ENCODE measurements around the gene TCF21. TPM values are rescaled to one million over a fixed set of nuclear protein-coding genes. Genes with fewer than 3 reads are reported as not detected.

Gene TCF21
- total and polyA plus RNA-seq, 10 of the 15 experiments (the other 5 are each of a cell fraction or from before 2014, with no cell fraction given): 0.08 TPM; not detected in 9

DNA sequence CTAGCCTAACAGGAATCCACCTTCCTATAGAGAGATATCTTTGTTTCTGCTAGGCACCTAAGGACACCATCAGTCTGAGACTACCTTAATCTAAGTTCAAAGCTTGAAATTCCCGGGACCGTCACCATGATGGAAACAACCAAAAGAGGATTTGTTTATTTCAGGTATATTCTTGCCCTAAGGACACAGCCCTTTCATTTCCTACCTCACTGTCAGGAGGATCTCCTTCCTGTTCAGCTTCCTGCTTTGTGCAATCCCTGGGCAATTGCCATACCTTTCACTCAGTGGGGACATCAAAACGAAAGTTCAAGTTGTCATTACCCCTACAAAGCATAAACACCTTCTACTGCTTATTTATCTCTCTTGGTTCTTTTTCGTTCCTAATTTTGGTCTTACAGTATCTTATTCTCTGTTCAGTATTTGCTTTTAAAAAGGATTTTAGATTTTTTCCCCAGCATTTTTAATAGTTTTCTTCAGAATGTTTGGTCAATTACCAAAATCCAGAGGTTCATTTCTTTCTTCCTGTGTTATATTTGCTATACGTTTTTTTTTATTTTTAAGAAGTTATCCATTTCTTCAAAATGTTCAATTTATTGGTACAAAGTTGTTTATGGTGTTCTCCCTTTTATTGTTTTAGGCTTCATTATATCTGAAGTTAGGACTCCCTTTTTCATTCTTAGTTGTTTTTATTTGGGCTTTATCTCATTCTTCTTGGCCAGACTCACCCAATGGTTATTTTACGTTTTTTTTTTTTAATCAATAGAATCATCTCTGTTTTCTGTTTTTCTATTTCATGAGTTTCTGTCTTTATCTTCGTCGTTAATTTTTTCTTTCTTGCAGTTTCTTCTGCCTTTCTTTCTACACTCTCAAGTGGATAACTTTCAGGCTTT lies 51.1 kb downstream of the TCF21 start:
- FAIRE-seq: peak; percentile 57
- Histone ChIP-seq H3K27me3 (replicated peaks in 1 of 2; ENCODE audit: control insufficient read depth in 2 of 2, insufficient read depth in 2 of 2, low read length in 1 of 2) (no peaks in the 10 kb centered on the region), H3K4me1 (ENCODE audit: control insufficient read depth, insufficient read depth, low read length) (no peaks in the 10 kb centered on the region), H4K20me1 (ENCODE audit: control insufficient read depth, insufficient read depth) (no peaks in the 10 kb centered on the region), H3K79me2 (ENCODE audit: control insufficient read depth, insufficient read depth, low read length) (no peaks in the 10 kb centered on the region), H3K36me3 (ENCODE audit: control insufficient read depth in 2 of 2, insufficient read depth in 2 of 2, low read length in 1 of 2) (no peaks in the 10 kb centered on the region), H2AFZ (ENCODE audit: control insufficient read depth, low read depth, low read length) (no peak overlapping the region), H3K9ac (ENCODE audit: control insufficient read depth, insufficient read depth, low read length) (no peak overlapping the region), H3K9me3 (replicated peaks; ENCODE audit: control insufficient read depth, insufficient read depth, low read length) (no peaks in the 10 kb centered on the region), H3K4me3 (no peak overlapping the region), H3K27ac (ENCODE audit: control insufficient read depth, insufficient read depth) (no peak overlapping the region), H3K4me2 (ENCODE audit: control insufficient read depth, insufficient read depth) (no peak overlapping the region)
- 65% methylated on average over 8 of the region's 8 CpGs for WGBS (ENCODE audit: insufficient coverage, insufficient replicate concordance, low lambda C conversion rate, missing lambda C conversion rate)
- SMC1A ChIA-PET (ENCODE audit: uncharacterized antibody, unreplicated experiment): interaction anchor here (0.8 to 1.6 kb wide), 2 partner anchors 10 to 16 kb away, joined by 3 to 7 read pairs; no protein-coding TSS in a partner anchor
- BruUV-seq (replicated peaks): no TSS peak
- POLR2A ChIA-PET: no interaction called here
- ATAC-seq: no peak
- CTCF ChIA-PET: interaction anchor here (2.0 to 2.2 kb wide), 2 partner anchors 16 to 157 kb away, joined by 7 to 8 read pairs; no protein-coding TSS in a partner anchor
- intact Hi-C loops (cut with micrococcal nuclease; ENCODE audit: unreplicated experiment): no loop called here
- no peak for DNase-seq (ENCODE audit: low read depth, low spot score)
- RAD21 ChIA-PET (ENCODE audit: unreplicated experiment): no interaction called here
- in situ Hi-C loops (cut with MboI): no loop called here
- no peak for TF ChIP-seq NRF1 (conservative IDR thresholded peaks at IDR 0.05; ENCODE audit: low read depth, low read length)
- TF ChIP-seq, protein P1, sequence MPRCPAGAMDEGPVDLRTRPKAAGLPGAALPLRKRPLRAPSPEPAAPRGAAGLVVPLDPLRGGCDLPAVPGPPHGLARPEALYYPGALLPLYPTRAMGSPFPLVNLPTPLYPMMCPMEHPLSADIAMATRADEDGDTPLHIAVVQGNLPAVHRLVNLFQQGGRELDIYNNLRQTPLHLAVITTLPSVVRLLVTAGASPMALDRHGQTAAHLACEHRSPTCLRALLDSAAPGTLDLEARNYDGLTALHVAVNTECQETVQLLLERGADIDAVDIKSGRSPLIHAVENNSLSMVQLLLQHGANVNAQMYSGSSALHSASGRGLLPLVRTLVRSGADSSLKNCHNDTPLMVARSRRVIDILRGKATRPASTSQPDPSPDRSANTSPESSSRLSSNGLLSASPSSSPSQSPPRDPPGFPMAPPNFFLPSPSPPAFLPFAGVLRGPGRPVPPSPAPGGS (IDR thresholded peaks at IDR 0.05; ENCODE audit: borderline replicate concordance, insufficient read depth, low read depth, low read length, poor library complexity, severe bottlenecking): no peak
- no peak for TF ChIP-seq SP1 (IDR thresholded peaks at IDR 0.05; ENCODE audit: low read depth, low read length)
- TF ChIP-seq SPI1 (IDR thresholded peaks at IDR 0.05; ENCODE audit: borderline replicate concordance, insufficient read depth, low read depth, low read length): no peak
- no peak for TF ChIP-seq EED (IDR thresholded peaks at IDR 0.05; ENCODE audit: low read depth)
- TF ChIP-seq, protein P2, sequence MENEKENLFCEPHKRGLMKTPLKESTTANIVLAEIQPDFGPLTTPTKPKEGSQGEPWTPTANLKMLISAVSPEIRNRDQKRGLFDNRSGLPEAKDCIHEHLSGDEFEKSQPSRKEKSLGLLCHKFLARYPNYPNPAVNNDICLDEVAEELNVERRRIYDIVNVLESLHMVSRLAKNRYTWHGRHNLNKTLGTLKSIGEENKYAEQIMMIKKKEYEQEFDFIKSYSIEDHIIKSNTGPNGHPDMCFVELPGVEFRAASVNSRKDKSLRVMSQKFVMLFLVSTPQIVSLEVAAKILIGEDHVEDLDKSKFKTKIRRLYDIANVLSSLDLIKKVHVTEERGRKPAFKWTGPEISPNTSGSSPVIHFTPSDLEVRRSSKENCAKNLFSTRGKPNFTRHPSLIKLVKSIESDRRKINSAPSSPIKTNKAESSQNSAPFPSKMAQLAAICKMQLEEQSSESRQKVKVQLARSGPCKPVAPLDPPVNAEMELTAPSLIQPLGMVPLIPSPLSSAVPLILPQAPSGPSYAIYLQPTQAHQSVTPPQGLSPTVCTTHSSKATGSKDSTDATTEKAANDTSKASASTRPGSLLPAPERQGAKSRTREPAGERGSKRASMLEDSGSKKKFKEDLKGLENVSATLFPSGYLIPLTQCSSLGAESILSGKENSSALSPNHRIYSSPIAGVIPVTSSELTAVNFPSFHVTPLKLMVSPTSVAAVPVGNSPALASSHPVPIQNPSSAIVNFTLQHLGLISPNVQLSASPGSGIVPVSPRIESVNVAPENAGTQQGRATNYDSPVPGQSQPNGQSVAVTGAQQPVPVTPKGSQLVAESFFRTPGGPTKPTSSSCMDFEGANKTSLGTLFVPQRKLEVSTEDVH (IDR thresholded peaks at IDR 0.05; ENCODE audit: low read depth, partially characterized antibody): no peak
- no peak for TF ChIP-seq MEF2A (IDR thresholded peaks at IDR 0.05; ENCODE audit: insufficient read depth, low read depth, low read length)
- TF ChIP-seq SIX5 (IDR thresholded peaks at IDR 0.05; ENCODE audit: low read depth, low read length, severe bottlenecking): no peak
- TF ChIP-seq SRF (IDR thresholded peaks at IDR 0.05; ENCODE audit: low read depth in 2 of 2, low read length in 2 of 2): no peak
- TF ChIP-seq, protein P3, sequence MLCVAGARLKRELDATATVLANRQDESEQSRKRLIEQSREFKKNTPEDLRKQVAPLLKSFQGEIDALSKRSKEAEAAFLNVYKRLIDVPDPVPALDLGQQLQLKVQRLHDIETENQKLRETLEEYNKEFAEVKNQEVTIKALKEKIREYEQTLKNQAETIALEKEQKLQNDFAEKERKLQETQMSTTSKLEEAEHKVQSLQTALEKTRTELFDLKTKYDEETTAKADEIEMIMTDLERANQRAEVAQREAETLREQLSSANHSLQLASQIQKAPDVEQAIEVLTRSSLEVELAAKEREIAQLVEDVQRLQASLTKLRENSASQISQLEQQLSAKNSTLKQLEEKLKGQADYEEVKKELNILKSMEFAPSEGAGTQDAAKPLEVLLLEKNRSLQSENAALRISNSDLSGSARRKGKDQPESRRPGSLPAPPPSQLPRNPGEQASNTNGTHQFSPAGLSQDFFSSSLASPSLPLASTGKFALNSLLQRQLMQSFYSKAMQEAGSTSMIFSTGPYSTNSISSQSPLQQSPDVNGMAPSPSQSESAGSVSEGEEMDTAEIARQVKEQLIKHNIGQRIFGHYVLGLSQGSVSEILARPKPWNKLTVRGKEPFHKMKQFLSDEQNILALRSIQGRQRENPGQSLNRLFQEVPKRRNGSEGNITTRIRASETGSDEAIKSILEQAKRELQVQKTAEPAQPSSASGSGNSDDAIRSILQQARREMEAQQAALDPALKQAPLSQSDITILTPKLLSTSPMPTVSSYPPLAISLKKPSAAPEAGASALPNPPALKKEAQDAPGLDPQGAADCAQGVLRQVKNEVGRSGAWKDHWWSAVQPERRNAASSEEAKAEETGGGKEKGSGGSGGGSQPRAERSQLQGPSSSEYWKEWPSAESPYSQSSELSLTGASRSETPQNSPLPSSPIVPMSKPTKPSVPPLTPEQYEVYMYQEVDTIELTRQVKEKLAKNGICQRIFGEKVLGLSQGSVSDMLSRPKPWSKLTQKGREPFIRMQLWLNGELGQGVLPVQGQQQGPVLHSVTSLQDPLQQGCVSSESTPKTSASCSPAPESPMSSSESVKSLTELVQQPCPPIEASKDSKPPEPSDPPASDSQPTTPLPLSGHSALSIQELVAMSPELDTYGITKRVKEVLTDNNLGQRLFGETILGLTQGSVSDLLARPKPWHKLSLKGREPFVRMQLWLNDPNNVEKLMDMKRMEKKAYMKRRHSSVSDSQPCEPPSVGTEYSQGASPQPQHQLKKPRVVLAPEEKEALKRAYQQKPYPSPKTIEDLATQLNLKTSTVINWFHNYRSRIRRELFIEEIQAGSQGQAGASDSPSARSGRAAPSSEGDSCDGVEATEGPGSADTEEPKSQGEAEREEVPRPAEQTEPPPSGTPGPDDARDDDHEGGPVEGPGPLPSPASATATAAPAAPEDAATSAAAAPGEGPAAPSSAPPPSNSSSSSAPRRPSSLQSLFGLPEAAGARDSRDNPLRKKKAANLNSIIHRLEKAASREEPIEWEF (IDR thresholded peaks at IDR 0.05; ENCODE audit: insufficient replicate concordance, low read depth, low read length): no peak
- TF ChIP-seq MTA2 (IDR thresholded peaks at IDR 0.05; ENCODE audit: low read depth): no peak
- TF ChIP-seq SUPT20H (IDR thresholded peaks at IDR 0.05; ENCODE audit: borderline replicate concordance, control insufficient read depth, low read depth, low read length): no peak
- no peak for TF ChIP-seq HDAC6 (IDR thresholded peaks at IDR 0.05; ENCODE audit: unreplicated experiment)

All from GM12878 (cell line).